Inferior parietal cortex (tissue), 1 donor: ENCODE data around the gene MEIOB.
"Not testable (repeated sequence)": the region's sequence is repeated elsewhere in the genome, so short reads cannot be mapped to it uniquely, and the experiment has no call there.

Experiments used
- DNase-seq: peaks from one replicate; pipeline ENCODE4 v3.0.0-alpha.2; 2016; ENCODE audit errors: extremely low spot score

MEIOB gene, protein sequence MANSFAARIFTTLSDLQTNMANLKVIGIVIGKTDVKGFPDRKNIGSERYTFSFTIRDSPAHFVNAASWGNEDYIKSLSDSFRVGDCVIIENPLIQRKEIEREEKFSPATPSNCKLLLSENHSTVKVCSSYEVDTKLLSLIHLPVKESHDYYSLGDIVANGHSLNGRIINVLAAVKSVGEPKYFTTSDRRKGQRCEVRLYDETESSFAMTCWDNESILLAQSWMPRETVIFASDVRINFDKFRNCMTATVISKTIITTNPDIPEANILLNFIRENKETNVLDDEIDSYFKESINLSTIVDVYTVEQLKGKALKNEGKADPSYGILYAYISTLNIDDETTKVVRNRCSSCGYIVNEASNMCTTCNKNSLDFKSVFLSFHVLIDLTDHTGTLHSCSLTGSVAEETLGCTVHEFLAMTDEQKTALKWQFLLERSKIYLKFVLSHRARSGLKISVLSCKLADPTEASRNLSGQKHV

GRCh38 chr16:1871974-1872635 lies at the start of gene MEIOB:
Gene MEIOB, minus strand, starts transcription at chr16:1872164. Its CDS starts 3,989 bp downstream, at chr16:1868175.
- no peak for DNase-seq

DNA sequence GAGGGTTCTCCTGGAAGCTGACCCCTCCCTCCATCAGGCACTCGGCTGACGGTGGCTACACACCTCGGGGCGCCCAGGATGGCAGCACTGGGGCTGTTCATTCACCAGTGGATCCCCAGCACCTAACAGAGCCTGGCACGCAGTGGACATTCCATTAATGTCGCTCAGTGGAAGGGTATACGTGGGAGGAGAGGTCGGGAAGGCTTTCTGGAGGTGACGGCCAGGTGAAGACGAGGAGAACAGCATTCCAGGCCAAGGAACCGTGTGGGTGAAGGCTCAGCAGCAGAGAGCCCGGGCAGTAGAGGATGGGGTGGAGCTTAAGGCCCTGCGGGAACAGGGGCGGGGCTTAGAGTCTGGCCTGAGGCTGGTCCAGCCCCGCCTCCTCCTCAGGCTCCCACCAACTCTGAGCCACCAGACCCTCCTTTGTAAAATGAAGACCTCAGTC lies 48.8 kb upstream of the MEIOB start:
- DNase-seq, result no peak

GRCh38 chr16:1920122-1920521 lies 48.2 kb upstream of the MEIOB start:
- not testable (repeated sequence) for DNase-seq

DNA sequence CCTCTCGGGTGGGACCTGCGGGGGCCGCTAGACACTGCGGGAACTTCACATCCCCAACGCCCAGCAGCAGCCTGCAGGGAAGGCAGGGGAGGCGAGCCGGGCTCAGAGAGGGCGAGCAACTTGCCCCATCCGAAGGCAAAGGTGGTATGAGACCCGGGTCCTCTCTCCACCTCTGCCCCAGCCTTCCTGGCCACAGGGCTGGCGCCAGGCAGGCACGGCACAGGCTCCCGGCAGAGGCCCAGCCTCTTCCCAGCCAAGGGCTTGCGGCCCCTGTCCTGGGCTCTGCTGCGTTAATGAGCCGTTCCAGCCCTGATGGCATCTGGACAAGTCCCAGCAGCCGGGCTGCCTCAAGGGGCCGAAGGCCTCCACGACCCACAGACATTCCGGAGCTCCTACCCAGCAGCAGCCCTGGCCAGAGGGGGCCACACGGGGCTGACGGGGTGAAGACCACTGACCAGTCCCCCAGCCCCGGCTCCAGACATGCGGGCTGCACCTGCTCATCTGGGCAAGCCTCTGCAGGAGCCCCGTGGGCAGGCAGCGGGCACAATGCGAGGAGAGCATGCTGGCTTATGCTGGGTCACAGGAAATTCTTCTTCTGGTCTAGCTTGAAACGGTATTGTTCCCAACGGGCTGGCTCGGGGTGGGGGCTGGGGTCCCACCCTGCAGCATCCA lies 47.5 kb upstream of the MEIOB start:
- no peak for DNase-seq

GRCh38 chr16:1918351-1919326 lies 46.7 kb upstream of the MEIOB start, which contains the start of gene HS3ST6:
Gene HS3ST6, minus strand, starts transcription at chr16:1918415. Its CDS starts 92 bp downstream, at chr16:1918323.
- DNase-seq, result no peak

GRCh38 chr16:1917665-1918350 lies 45.8 kb upstream of the MEIOB start:
- DNase-seq, result no peak

DNA sequence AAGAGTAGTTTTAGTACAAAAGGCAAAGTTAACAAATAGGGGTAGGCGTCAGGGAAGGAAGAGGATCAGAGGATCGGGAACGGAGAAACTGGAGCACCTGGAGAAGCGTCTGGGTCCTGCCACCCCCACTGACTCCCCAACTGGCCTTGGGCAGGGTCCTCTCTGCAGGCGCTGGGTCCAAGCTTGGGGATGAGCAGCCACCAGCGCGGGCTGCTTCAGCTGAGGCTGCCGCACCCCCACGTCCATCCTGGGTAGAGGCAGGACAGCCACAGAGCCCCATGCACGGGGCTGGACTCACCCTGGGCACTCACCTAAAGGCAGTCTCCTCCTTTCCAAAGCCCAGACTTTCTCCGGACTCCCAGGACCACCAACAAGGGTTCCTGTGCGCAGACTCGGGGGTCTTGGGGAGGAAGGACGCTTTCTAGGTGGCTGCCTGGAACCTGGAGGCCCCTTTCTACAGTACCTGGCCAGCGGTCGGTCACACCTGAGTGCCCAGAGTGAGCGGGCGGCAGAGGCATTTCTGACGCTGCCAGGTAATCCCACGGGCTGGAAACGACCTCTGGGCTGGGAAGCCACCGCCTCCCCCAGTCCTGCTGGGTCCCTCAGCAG lies 45.2 kb upstream of the MEIOB start:
- DNase-seq, result no peak

- no peak for DNase-seq
These were observed 44.7 kb upstream of the MEIOB start for GRCh38 chr16:1916640-1916990.

DNA sequence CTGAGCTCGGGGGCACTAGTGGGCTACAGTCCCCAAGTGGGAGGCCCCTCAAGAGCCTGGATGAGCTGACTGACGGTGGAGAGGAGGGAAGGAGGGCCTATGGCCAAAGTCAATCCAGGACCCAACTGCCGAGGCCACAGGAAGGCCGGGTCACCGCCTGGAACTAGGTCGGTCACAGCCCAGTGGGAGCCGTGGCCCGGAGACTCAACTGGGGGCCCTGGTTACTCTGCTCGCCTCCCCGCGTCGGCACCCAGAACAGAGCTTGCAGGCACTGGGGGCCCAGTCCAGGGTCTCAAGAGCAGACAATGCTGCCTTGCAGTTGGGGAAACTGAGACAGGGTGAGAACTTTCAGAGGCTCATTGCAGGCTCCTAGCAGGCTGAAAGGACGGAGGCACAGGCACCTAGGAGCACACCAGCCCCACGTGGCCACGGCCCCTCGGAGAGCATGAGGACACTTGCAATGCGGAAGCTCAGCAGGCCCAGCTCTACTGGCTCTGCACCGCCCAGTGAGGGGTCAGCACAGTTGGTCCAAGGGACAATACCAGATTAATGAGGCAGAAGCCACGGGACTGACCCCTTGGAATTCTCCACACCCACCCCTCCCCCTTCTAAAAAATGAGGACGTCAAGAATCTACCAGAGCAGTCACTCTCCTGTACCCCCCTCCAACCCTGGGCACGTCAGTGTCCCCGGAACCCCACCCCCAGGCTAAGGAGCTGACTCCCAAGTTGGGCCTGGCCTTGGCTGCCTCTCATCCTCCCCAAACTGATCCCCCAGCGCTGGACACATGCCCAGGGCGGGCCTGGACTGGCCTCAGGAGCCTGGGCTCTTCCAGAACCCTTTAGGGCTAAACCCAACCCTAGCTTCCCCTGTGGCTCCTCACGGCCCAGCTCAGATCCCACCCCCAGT lies 44.0 kb upstream of the MEIOB start:
- DNase-seq, result no peak

- no peak for DNase-seq
These were observed 43.0 kb upstream of the MEIOB start for GRCh38 chr16:1914988-1915387.

DNA sequence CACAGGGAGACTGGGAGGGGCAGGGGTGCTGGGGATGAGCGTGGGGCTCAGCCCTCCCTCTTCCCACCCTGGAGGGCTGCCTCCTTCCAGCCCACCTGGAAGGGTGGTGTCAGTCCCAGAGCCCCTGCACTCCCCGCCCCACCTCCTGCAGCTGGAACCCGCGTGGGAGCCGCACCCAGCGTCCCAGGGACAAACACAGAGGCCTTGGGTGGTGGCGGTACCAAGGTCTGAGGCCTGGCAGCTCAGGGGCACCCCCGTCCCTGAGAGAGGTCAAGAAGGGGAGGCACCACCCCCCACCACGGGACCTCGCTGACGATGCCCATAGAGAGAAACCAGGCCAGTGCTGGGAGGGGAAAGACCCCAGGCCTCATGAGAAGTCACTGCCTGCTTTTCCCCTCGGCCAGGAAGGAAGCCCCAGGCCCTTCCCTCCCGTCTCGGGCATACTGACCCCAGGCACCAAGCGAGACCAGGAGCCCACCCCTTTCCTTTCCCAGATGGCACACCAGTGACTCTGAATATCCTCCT lies 42.2 kb upstream of the MEIOB start:
- no peak for DNase-seq

DNA sequence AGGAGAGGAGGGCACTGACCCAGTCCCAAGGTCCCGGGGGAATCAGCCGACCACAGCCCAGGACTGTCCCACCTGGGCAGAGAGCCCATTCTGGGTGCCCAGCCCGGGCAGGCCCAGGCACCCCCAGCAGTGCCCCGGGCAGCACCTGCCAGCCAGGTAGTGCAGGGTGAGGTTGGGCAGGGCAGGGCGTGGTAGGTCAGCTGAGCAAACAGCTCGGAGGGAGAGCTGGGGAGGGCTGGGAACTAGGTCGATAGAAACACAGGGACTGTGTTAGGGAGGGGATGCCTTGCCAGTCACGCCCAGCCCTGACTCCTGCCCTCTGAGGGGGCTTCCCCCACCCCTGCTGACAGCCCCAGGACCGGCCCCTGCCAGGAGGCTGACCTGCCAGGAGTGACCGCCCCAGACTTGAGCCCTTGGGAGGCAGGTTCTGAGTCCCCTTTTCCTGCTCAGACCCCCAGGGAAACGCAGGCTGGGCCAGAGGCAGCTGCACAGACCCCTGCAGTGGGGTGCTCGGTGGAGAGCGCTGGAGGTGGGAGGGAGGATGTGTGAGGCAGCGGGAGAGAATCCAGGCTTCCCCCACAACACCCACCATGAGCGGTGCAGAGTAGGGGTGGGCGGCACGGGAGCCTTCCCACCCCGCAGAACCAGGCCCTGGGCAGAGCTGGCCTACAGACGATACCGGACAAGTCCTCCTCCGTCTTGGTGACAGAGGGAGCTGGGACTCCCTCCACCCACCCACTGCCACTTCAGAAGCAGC lies 41.5 kb upstream of the MEIOB start:
- DNase-seq, result no peak

DNA sequence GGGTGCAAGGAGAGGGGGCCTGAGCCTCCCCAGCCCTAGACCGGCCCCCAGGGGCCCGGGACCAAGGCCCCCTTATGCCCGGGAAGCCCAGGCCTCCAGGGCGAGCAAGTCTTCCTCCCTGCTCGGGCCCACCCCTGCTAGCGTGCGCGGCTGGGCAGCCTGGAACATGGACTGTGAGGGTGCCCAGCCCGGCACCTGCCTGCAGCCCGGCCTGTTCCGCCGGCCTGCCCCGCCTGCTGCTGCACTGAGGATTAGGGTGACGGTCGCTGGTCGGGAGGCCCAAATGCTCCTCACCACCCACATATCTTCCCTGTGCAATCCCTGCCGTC lies 40.2 kb upstream of the MEIOB start:
- DNase-seq, result no peak

DNA sequence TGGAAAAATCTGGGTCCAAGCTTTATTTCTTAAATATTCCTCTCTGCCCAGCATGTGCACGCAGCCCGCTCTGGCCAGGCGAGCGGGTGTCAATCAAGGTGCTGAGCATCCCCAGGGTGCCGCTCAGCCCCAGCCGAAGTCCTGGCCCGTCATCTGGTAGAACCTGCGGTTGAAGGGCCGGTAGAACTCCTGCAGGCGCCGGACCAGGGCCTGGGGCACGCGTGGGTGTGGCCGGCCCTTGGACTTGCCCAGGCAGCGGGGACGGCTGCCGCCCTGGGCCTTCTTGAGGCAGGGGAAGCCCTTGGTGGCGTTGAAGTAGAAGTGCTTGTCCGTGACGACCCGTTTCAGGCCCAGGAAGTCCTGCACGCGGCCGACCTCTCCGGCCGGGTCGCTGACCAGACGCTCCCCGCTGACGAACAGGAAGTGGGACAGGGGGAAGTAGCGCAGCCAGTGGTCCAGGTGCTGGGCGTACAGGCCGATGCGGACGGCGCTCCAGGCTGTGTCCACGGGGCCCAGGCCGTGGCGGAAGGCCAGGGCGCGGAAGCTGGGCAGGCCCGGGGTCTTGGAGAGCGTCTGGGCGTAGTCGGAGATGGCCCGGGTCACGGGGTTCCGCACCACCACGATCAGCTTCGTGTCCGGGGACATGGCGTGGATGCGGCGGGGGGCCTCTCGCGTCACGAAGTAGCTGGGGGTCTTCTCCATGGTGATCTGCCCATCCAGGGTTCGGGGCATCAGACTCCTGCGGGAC lies 39.7 kb upstream of the MEIOB start:
- no peak for DNase-seq

DNA sequence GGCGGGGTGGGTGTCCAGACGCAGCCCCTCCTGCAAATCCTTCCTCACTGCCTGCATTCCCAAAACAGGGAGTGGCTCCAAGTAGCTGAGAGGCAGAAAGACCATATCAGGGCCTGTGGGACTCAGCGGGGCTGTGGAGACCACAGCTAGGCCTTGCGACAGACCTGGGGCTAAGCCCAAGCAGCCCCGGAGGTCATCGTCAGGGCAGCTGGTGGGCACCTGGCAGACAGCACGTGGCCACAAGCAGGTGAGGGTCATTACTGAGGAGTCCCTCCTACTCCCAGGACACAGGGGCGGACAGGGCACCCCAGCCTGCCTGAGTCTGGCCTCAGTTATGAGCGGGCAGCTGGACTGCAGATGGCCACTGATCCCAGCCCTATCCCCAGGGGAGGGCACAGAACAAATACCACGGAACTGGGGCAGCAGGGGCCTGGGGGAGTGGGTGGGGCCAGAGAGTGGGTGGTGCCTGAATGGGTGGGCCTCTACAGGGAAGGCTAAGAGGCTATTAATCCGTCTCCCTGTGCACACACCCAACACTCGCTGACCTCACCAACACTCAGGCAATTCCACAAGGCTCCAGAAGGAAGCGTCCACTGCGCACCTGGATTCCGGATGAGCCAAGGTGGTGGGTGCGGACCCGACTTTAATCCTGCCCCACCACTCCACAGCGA lies 37.7 kb upstream of the MEIOB start:
- DNase-seq, result no peak

DNA sequence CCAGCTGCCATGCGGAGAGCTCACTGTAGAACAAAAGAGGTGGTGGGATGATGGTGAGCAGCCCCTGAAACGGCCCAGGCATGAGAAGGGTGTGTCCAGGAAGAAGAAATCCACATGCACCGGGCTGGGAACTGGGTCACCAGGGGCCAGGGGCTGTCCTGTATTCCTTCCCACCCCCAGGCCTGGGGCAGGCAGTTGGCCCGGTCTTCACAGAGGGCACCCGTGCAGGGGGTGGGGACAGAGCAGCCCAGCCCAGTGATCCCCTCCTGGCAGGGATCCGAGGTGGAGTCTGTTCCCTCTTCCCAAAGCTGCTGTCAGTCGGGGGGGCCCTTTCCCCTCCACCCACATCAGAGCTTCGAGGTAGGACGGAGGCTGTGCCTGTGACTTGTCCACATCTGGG lies 37.0 kb upstream of the MEIOB start:
- DNase-seq, result no peak

- no peak for DNase-seq
These were observed 36.2 kb upstream of the MEIOB start for GRCh38 chr16:1908184-1908583.
